T-helper 1 cell treated with Interleukin-12 subunit alpha and Interleukin-12 subunit beta and Interleukin-4 antibody, amounts not matched to agents 30 ng/mL and 1 ng/mL, for 36 hours (primary cell): ENCODE results near the gene FGF14. TPM values are rescaled to one million over a fixed set of nuclear protein-coding genes. Genes with fewer than 3 reads are reported as not detected.
"Not testable (repeated sequence)": the region's sequence is repeated elsewhere in the genome, so short reads cannot be mapped to it uniquely, and the experiment has no call there.

ENCODE experiments used
- intact Hi-C: fragments of 100-400 bp; cut with micrococcal nuclease; formaldehyde crosslinking; loops from one replicate; pipeline ENCODE4 v1.15.1; 2024
- total RNA-seq: library from RNA; stranded (reverse); gene quantifications from 2 replicates; pipeline ENCODE4 v1.2.3, GENCODE V29; 2022

Gene FGF14
- total RNA-seq, 1 donor from 2014 or later, result not detected

GRCh38 chr13:102049853-102050252 lies 352.0 kb downstream of the FGF14 start:
- intact Hi-C loops, result no loop called here

GRCh38 chr13:102045731-102046130 lies 356.1 kb downstream of the FGF14 start:
- intact Hi-C loops, result no loop called here

DNA sequence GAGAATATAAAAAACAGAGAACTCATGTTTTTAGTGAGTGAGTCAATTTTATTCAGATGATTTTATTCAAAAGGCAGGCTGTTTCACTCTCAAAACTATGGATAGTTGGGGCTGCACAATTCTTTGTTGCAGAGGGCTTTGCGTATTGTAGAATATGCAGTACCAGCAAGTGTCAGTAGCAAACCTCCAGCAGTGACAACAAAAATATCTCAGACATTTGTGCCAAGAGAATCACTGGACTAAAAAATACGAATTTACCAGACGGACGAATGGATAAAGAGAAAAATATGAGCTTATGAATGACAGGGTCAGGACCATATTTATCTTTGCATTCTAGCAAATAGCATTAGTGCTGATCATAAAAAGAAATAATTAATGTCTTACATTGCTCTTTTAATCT lies 359.1 kb downstream of the FGF14 start:
- intact Hi-C loops, result no loop called here

DNA sequence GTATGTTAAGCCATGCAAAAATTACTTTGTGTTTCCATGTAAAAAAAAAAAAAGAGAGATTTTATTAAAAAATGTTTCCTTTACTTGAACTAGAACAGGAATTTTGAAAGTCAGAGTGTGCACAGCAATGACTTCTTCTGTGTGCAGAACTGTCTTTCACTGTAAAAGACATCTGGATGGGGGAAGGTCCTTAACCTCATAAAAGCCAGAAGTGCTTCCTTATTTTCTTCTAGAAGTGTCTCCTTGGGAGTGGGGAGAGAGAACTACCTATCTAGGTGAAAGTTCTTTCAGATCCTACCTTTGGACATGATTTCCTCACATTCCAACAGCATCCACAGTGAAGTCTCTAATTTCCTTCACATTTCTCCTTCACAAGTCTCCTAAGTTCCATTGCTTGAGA lies 360.3 kb downstream of the FGF14 start:
- intact Hi-C loops, result no loop called here

DNA sequence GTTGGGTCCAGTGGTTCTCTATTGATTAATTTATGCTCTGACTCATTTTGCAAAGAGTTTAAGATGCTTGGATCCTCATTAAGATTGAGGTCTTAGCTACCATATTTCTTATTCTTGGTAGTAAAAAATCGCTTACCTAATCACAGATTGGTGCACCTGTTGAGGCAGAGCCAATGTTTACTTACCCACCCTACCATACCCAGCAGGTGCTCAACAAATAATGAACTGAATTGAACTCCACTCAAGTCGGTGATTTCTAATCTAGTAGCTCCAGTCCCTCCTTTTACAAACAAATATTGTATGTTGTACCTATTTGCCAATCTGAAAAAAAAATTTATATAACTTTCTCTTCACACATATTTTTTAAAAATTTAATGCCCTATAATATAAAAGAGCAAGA lies 361.0 kb downstream of the FGF14 start:
- intact Hi-C loops, result no loop called here

DNA sequence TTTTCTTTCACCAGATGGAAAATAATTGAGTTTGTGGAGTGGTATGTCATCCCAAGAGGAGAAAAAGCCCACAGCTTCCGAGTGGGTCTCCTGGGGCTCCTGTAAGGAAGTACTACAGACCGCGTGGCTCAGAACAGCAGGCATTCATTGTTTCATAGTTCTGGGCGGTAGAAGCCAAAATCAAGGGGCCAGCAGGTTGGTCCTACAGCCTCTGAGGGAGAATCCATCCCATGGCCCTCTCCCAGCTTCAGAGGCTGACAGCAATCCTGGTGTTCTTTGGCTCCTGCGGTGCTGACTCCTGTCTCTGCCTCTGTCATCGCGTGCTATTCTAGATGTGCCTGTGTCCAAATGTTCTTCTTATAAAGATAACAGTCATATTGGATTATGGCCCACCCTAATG lies 362.6 kb downstream of the FGF14 start:
- intact Hi-C loops, result no loop called here

- intact Hi-C loops, result no loop called here
These were observed 363.1 kb downstream of the FGF14 start for GRCh38 chr13:102038787-102039186.

- intact Hi-C loops, result no loop called here
These were observed 365.9 kb downstream of the FGF14 start for GRCh38 chr13:102035969-102036368.

- intact Hi-C loops, result no loop called here
These were observed 368.0 kb downstream of the FGF14 start for GRCh38 chr13:102033857-102034331.

DNA sequence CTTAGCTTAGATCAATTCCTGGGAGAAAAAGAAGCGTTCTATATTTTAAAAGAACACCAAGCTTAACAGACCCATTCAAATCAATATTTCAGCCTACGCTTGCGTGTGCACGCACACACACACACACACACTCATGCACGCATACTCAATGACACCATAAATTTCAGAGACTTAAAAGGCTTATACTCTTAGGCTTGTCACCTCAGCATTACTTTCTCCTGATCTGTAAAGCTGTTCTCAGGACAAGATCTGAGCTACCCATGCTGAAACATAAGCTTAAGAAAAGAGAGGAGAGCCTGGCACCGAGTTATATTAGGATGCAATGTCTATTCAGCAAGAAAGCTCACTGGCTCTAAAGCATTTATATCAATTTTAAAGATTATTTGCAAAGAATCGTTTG lies 368.5 kb downstream of the FGF14 start:
- intact Hi-C loops, result no loop called here

GRCh38 chr13:102028868-102029267 lies 373.0 kb downstream of the FGF14 start:
- intact Hi-C loops, result no loop called here

GRCh38 chr13:102028206-102028605 lies 373.6 kb downstream of the FGF14 start:
- intact Hi-C loops, result no loop called here

- intact Hi-C loops, result no loop called here
These were observed 380.1 kb downstream of the FGF14 start for GRCh38 chr13:102021777-102022176.

DNA sequence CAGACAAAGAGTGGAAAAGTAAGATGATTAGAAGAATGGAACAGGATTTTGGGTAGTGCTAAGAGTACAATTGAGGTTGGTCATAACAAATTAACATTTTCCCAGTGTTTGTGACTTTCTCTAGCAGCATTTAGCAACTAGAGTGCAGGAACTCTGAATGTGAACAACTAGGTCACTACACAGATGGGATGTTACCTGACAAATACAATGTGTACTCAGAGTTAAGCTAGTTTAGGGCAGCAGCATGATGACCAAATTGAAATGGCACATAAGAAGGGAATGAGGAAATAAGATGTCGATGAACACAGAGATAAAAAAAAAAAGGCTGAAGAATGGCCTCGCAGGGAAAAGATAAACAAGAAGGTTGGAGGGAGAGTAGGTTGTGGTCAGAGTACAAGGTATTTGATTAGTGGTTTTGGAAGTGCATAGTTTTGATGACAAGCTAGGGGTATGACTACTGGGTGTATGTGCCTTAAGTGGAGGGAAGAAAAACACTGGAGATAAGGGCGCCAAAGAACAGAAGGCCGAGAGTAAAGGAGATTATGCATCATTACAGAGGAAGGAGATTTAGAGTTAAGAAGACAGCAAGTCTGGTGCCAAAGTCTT lies 381.1 kb downstream of the FGF14 start:
- intact Hi-C loops, result no loop called here

- intact Hi-C loops, result no loop called here
These were observed 383.1 kb downstream of the FGF14 start for GRCh38 chr13:102018716-102019115.

GRCh38 chr13:102017248-102017647 lies 384.6 kb downstream of the FGF14 start:
- intact Hi-C loops, result no loop called here

DNA sequence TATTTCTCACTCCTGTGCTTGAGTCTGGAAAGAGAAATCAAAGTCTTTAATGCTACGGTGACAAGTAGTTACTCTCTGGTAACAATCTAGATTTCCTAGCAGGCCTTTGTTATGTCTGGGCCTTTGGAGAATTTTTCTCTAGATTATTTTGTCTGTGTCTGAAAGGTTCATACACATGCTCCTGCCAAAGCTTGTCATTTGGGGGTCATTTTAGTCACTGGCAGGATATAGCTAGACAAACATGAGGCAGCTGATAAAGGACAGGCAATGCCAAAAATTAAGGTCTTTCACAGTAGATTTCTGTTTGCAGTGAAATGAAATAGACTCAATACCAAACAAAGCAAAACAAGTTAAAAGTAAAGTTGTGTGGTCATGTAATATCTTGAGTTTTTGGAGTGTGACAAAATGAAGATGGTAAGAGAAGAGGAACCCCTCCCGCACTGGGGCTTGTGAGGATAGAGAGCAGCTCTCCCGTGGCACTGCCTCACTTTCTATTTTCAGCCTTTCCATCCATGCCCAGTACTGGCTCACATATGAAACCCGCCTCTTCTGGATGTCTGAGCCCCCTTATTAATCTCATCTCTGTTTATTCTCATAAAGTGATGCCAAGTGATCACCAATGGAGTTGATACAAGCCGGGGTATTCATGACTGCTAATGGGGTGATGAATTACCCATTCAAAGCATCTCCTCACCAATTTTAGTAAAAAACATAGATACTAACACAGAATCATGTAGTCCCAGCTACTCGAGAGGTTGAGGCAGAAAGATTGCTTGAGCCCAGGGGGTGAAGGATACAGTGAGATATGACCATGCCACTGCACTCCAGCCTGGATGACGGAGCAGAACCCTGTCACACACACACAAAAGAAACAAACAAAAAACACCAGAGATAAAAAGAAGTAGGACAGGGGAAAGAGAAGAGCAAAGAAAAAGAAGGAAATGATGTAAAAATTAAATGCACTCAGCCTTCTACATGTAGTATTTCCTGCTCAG lies 389.3 kb downstream of the FGF14 start:
- intact Hi-C loops, result no loop called here

DNA sequence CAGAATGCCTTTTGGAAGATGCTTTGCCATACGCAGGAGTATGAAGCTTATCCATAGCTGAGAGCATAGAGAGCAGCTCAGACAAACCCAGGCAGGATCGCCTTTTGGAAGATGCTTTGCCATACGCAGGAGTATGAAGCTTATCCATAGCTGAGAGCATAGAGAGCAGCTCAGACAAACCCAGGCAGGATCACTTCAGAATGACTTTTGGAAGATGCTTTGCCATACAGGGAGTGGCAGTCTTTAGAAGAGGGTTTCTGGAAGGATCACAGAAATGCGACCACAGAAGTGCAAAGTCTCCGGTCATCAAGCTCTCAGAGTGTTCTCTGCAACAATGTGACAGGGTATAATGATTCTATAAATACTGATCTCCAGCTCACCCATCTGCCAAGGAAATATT lies 390.4 kb downstream of the FGF14 start:
- intact Hi-C loops, result not testable (repeated sequence)

GRCh38 chr13:102003848-102004570 lies 397.8 kb downstream of the FGF14 start:
- intact Hi-C loops, result no loop called here

DNA sequence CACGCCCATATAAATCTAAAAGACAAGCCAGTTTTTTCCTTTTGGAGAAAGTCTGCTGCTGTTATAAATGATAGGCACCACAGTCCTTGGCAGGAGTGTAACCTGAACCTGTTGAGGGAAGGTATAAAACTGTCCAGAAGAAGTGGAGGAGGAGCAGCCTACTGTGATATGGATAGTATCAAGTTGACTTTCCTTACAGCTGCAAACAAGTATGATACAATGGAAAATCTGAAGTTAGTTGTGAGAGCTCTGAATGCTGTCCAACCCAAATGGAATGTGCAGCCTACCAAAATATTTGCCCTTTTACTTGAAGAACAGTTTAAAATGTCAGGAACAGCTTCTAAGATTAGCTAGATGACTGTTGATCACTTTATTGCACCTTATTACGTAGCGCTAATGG lies 399.6 kb downstream of the FGF14 start:
- intact Hi-C loops, result no loop called here

DNA sequence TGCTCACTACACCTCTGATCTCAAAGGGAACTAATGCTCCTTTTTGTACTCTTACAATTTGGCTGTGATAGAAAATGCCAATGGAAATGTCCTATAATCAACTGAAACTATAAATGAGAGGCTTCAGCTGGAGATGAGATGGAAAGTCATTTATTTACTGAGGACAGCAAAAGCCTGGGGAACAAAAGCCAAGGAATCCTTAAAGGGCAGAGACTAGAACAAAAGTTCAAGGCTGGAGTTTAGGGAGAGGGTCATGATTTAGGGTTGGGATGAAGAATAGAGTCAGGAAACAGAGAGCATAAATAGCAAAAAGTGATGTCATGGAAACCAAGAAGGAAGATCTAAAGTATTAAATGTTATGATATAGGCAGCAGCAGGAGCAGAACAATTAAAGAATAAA lies 401.1 kb downstream of the FGF14 start:
- intact Hi-C loops, result no loop called here

DNA sequence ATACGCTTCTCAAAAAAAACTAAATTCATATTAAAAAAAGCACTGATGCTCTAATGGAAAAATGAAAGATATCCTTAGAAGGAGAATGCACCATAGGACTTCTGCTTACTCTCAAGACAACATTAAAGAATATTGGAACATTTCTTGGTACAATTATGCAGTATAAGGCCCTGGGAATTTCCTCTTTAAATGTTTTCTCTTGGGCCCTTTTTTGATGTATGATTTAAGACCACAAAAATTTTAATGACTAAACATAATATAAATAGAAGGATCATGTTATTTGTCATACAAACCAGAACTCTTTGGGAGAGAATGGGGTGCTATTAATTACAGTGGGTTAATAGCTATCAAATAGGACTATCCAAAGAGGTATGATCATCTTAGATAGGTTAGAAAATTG lies 403.7 kb downstream of the FGF14 start:
- intact Hi-C loops, result no loop called here
